ENCODE data around the gene PANK4. TPM values are rescaled to one million over a fixed set of nuclear protein-coding genes. Genes with fewer than 3 reads are reported as not detected.

The PANK4 gene
- total RNA-seq, 1 experiment from 2014 or later: 32.2 TPM

DNA sequence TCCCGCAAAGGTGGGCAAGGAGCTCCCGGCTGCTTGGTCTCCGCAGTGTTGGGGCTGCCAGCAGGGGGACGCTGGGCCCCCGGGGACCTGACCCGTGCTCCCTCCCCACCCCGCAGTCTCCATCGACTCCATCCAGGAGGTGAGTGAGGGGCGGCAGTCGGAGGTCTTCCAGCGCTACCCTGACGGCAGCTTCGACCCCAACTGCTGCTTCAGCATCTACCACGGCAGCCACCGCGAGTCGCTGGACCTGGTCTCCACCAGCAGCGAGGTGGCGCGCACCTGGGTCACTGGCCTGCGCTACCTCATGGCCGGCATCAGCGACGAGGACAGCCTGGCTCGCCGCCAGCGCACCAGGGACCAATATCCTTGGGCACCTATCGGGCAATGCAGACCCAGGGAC, 46.8 kb downstream of the PANK4 start:
- Mint-ChIP-seq H3K36me3 (ENCODE audit: insufficient read depth in 1 of 3, low read depth in 3 of 3) (no peaks in the 10 kb centered on the region), H3K4me1 (peaks cover 0 to 12% of the 10 kb centered on the region in 2 experiments; a peak in 2 of 4 replicates), H3K27me3 (ENCODE audit: low read depth) (peaks cover 4% of the 10 kb centered on the region), H3K27ac (no peak overlapping the region), H3K4me3 (no peak overlapping the region), H3K9me3 (no peaks in the 10 kb centered on the region)
- no peak overlapping the region for H2BK20ac ChIP-seq (ENCODE audit: low read depth, low read length, poor library complexity, severe bottlenecking)
- no peak overlapping the region for H4K91ac ChIP-seq (ENCODE audit: insufficient read length, low read depth, low read length)
- no peak overlapping the region for H2BK15ac ChIP-seq (ENCODE audit: low read depth, low read length)
- whole genome bisulfite sequencing (ENCODE audit: extremely low coverage, insufficient read length, low lambda C conversion rate): no CpG with 5 or more reads among the region's 28 CpGs
- no peak overlapping the region for H4K5ac ChIP-seq (ENCODE audit: insufficient read length, low read depth, low read length)
- H3K4me2 ChIP-seq (ENCODE audit: insufficient read depth, insufficient read length, low read length): no peak overlapping the region
- H2AFZ ChIP-seq (ENCODE audit: low read length): no peak overlapping the region
- no peaks in the 10 kb centered on the region for H3K4me1 ChIP-seq (ENCODE audit: insufficient read depth, low read length)
- H3K9ac ChIP-seq (ENCODE audit: extremely low read depth, insufficient read length, low read length): no peak overlapping the region
- TF ChIP-seq, protein P1, sequence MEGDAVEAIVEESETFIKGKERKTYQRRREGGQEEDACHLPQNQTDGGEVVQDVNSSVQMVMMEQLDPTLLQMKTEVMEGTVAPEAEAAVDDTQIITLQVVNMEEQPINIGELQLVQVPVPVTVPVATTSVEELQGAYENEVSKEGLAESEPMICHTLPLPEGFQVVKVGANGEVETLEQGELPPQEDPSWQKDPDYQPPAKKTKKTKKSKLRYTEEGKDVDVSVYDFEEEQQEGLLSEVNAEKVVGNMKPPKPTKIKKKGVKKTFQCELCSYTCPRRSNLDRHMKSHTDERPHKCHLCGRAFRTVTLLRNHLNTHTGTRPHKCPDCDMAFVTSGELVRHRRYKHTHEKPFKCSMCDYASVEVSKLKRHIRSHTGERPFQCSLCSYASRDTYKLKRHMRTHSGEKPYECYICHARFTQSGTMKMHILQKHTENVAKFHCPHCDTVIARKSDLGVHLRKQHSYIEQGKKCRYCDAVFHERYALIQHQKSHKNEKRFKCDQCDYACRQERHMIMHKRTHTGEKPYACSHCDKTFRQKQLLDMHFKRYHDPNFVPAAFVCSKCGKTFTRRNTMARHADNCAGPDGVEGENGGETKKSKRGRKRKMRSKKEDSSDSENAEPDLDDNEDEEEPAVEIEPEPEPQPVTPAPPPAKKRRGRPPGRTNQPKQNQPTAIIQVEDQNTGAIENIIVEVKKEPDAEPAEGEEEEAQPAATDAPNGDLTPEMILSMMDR (conservative IDR thresholded peaks at IDR 0.05): 0 out of 3 replicates have a peak, but pooled peaks have one; percentile 23
- H2BK12ac ChIP-seq (ENCODE audit: insufficient read length, low read depth, low read length): no peak overlapping the region
- no peak overlapping the region for H3K27ac ChIP-seq (ENCODE audit: insufficient read length, low read depth, low read length)
- no peak overlapping the region for H3K4ac ChIP-seq (ENCODE audit: low read depth, low read length)
- H4K20me1 ChIP-seq (ENCODE audit: control insufficient read depth, insufficient read depth, insufficient read length): no peaks in the 10 kb centered on the region
- DNase-seq: no peak
- no peaks in the 10 kb centered on the region for H3K27me3 ChIP-seq (ENCODE audit: insufficient read depth, low read length)
- H3K23ac ChIP-seq (ENCODE audit: insufficient read length, low read depth, low read length): no peak overlapping the region
- no peak overlapping the region for H3K18ac ChIP-seq (ENCODE audit: insufficient read length, low read depth, low read length)
- H3K23me2 ChIP-seq (ENCODE audit: insufficient read length, low read depth, low read length, poor library complexity, severe bottlenecking): no peaks in the 10 kb centered on the region
- H3K79me1 ChIP-seq (ENCODE audit: insufficient read depth, low read depth, low read length, poor library complexity, severe bottlenecking): no peaks in the 10 kb centered on the region
- no peak overlapping the region for H4K8ac ChIP-seq (replicated peaks; ENCODE audit: insufficient read length, low read depth, low read length)
- H3K14ac ChIP-seq (ENCODE audit: insufficient read depth, low read length): no peak overlapping the region; the same call in 1 of the 2 replicates
- no peak overlapping the region for H3T11ph ChIP-seq (ENCODE audit: low read length)
- no peak overlapping the region for H2AK5ac ChIP-seq (ENCODE audit: insufficient read length, low read length)
- H3K56ac ChIP-seq (ENCODE audit: insufficient read length, low read depth, low read length): no peak overlapping the region
- H2BK120ac ChIP-seq (ENCODE audit: low read depth, low read length, poor library complexity, severe bottlenecking): no peak overlapping the region
- no peaks in the 10 kb centered on the region for H3K9me3 ChIP-seq (ENCODE audit: control insufficient read depth, low read depth, low read length)
- H2BK5ac ChIP-seq (ENCODE audit: insufficient read length, low read length): no peak overlapping the region
- H3K79me2 ChIP-seq (ENCODE audit: insufficient read depth, low read length): no peaks in the 10 kb centered on the region
